Measurements from ENCODE around the gene OSMR. TPM values are rescaled to one million over a fixed set of nuclear protein-coding genes. Genes with fewer than 3 reads are reported as not detected.

OSMR gene
- total RNA-seq (24.7 TPM), polyA plus RNA-seq (62.4 TPM)

- H3K4me1 ChIP-seq (ENCODE audit: insufficient read depth), result no peaks in the 10 kb centered on the region
- peak; percentile 35 for DNase-seq (ENCODE audit: extremely low spot score)
- no peaks in the 10 kb centered on the region for H3K36me3 ChIP-seq (ENCODE audit: insufficient read depth)
- WGBS, result under 1% methylated on average over 89 of the region's 89 CpGs
- H3K4me3 ChIP-seq (ENCODE audit: low read depth, low read length), result peak within 1 kb of the TSS; percentile 70
- peak within 1 kb of the TSS; percentile 85 for H3K27ac ChIP-seq (ENCODE audit: low read depth)
Observed at GRCh38 chr5:38845526-38846378, at the start of gene OSMR. Gene OSMR, plus strand, starts transcription at chr5:38846012. Its CDS starts 23,033 bp downstream, at chr5:38869045.

GRCh38 chr5:38796742-38797108 lies 49.1 kb upstream of the OSMR start:
- H3K4me3 ChIP-seq (ENCODE audit: low read depth, low read length), result no peak overlapping the region
- no peak for DNase-seq (ENCODE audit: extremely low spot score)
- no peak overlapping the region for H3K27ac ChIP-seq (ENCODE audit: low read depth)
- no peaks in the 10 kb centered on the region for H3K36me3 ChIP-seq (ENCODE audit: insufficient read depth)
- no peaks in the 10 kb centered on the region for H3K4me1 ChIP-seq (ENCODE audit: insufficient read depth)

GRCh38 chr5:38797838-38798237 lies 48.0 kb upstream of the OSMR start:
- 86% methylated on average over 12 of the region's 12 CpGs for WGBS
- H3K27ac ChIP-seq (ENCODE audit: low read depth), result no peak overlapping the region
- DNase-seq (ENCODE audit: extremely low spot score), result no peak
- H3K4me1 ChIP-seq (ENCODE audit: insufficient read depth), result no peaks in the 10 kb centered on the region
- H3K36me3 ChIP-seq (ENCODE audit: insufficient read depth), result no peaks in the 10 kb centered on the region
- no peak overlapping the region for H3K4me3 ChIP-seq (ENCODE audit: low read depth, low read length)

- Histone ChIP-seq H3K4me1 (ENCODE audit: insufficient read depth) (no peaks in the 10 kb centered on the region), H3K36me3 (ENCODE audit: insufficient read depth) (no peaks in the 10 kb centered on the region), H3K27ac (ENCODE audit: low read depth) (no peak overlapping the region), H3K4me3 (ENCODE audit: low read depth, low read length) (no peak overlapping the region)
- DNase-seq (ENCODE audit: extremely low spot score), result no peak
- WGBS, result 78% methylated on average over 13 of the region's 13 CpGs
Observed at GRCh38 chr5:38799556-38800377, 46.0 kb upstream of the OSMR start.

DNA sequence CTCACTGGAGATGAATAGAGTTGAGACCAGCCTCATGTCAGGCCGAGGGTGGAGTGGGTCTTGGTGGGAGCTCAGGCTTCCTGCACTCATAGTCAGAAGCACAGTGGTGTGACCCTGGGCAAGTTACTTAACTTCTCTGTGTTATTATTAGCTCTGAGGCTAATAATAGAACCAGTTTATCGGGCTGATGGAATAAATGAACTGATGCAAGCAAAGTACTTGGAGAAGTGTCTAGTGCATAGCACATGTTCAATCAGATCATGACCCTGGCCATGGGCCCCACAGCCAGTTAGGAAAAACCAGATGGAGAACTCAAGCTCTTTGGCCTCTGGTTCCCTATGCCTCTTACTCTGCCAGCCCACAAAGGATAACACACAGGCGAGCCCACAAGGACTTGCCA lies 45.3 kb upstream of the OSMR start:
- WGBS, result 73% methylated on average over 3 of the region's 3 CpGs
- Histone ChIP-seq H3K36me3 (ENCODE audit: insufficient read depth) (no peaks in the 10 kb centered on the region), H3K4me1 (ENCODE audit: insufficient read depth) (no peaks in the 10 kb centered on the region), H3K4me3 (ENCODE audit: low read depth, low read length) (no peak overlapping the region), H3K27ac (ENCODE audit: low read depth) (no peak overlapping the region)
- no peak for DNase-seq (ENCODE audit: extremely low spot score)

DNA sequence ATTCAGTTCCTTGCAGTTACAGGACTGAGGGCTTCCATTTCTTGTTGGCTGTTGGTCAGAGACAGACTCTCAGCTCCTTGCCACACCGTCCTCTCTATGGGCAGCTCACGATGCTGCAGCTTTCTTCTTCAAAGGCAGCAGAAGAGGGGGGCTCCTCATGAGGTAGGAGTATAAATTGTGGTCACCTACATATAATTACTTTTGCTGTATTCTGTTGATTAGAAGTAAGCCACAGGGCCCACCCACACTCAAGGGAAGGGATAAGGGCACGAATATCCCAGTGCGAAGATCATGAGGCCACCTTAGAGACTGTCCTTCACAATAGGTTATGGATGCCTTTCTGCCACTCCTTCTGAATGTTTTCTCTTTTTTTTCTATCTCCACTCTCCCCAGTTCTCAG lies 43.7 kb upstream of the OSMR start:
- Histone ChIP-seq H3K4me3 (ENCODE audit: low read depth, low read length) (no peak overlapping the region), H3K36me3 (ENCODE audit: insufficient read depth) (no peaks in the 10 kb centered on the region), H3K27ac (ENCODE audit: low read depth) (no peak overlapping the region), H3K4me1 (ENCODE audit: insufficient read depth) (no peaks in the 10 kb centered on the region)
- DNase-seq (ENCODE audit: extremely low spot score), result no peak
- 94% methylated on average over 4 of the region's 4 CpGs for WGBS

GRCh38 chr5:38803246-38803645 lies 42.6 kb upstream of the OSMR start:
- Histone ChIP-seq H3K4me1 (ENCODE audit: insufficient read depth) (no peaks in the 10 kb centered on the region), H3K4me3 (ENCODE audit: low read depth, low read length) (no peak overlapping the region), H3K36me3 (ENCODE audit: insufficient read depth) (no peaks in the 10 kb centered on the region), H3K27ac (ENCODE audit: low read depth) (no peak overlapping the region)
- WGBS, result 91% methylated on average over 6 of the region's 6 CpGs
- no peak for DNase-seq (ENCODE audit: extremely low spot score)

GRCh38 chr5:38806775-38807258 lies 39.0 kb upstream of the OSMR start:
- H3K36me3 ChIP-seq (ENCODE audit: insufficient read depth), result no peaks in the 10 kb centered on the region
- 34% methylated on average over 4 of the region's 4 CpGs for WGBS
- no peak overlapping the region for H3K4me3 ChIP-seq (ENCODE audit: low read depth, low read length)
- H3K4me1 ChIP-seq (ENCODE audit: insufficient read depth), result no peaks in the 10 kb centered on the region
- no peak overlapping the region for H3K27ac ChIP-seq (ENCODE audit: low read depth)
- DNase-seq (ENCODE audit: extremely low spot score), result no peak

- no peaks in the 10 kb centered on the region for H3K36me3 ChIP-seq (ENCODE audit: insufficient read depth)
- no peak overlapping the region for H3K4me3 ChIP-seq (ENCODE audit: low read depth, low read length)
- WGBS, result 17% methylated on average over 8 of the region's 8 CpGs
- DNase-seq (ENCODE audit: extremely low spot score), result peak; percentile 60
- no peaks in the 10 kb centered on the region for H3K4me1 ChIP-seq (ENCODE audit: insufficient read depth)
- no peak overlapping the region for H3K27ac ChIP-seq (ENCODE audit: low read depth)
Observed at GRCh38 chr5:38807570-38808483, 38.0 kb upstream of the OSMR start.

DNA sequence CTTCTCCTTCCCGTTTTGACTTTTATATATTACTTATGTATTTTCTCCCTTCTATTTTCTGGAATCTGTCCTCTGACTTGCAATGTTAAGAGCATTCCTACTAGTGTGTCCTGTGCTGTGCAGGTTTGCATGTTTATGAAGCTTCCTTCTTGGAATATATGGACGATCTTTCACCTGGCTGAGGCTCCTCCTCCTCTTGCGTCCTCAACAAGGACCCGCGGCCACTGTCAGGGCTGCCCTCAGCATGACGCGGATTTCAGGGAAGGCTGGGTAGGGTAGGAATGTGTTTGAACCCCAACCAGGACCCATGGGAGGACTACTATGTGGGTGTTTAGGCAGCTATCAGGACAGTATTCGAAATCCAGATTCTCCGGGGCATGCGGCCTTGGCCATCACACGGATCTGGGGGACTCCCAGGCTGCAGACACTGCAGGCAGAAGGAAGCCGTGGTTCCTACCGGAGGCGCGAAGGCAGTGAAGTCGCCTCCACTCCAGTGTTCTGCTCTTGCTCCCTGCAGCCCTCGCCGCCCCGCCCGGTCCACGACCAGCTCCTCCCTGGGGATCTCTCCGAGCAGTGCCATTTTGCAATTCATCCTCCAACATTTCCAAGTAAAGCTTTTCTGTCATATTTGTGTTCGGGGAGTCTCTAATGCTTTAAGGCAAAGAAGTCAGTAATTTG lies 37.0 kb upstream of the OSMR start:
- Histone ChIP-seq H3K27ac (ENCODE audit: low read depth) (no peak overlapping the region), H3K4me3 (ENCODE audit: low read depth, low read length) (no peak overlapping the region), H3K4me1 (ENCODE audit: insufficient read depth) (no peaks in the 10 kb centered on the region), H3K36me3 (ENCODE audit: insufficient read depth) (no peaks in the 10 kb centered on the region)
- no peak for DNase-seq (ENCODE audit: extremely low spot score)
- WGBS, result 85% methylated on average over 23 of the region's 23 CpGs

DNA sequence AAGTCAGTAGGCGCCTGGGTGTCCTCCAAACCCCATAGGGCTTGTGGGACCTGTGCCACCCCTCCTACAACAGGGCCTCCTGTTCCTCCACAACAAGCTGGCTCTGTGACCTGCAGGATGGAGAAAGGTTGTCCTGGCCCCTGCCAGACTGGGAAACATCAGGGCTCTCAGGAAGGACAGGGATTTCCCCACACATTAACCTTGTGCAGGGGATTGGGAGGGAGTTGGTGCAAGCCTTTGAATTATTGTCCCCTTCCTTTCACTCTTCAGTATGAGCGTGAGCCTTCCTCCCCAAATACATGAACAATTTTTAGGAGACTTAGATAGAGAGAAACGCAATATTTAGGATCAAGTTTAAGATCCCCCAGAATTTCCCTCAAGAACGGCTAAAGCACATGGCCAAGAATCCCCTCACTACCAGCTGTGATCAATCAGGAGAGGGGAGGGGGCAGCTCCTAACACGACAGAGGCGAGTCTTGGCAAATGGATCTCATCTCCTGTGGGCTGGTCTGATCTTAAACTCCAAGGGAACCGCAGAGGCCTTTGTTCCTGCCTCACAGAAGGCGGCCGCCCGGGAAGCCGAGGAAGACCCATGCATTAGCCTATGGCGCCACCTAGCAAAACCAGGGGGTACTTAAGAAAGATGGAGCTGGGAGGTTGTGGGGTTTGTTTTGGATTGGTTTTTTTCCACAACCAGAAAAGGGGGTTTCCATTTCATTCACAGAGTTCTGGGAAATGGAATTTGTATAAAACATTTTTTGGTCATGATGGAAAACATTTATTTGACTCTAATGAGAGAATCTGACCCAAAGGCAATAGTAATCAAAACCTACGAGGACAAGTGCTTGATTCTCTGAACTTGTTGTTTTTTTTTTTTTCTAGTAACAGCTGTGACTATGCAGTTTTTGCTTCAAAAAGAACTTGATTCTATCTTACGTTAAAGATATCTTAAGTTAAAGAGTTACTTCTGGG lies 36.1 kb upstream of the OSMR start:
- 21% methylated on average over 14 of the region's 14 CpGs for WGBS
- no peaks in the 10 kb centered on the region for H3K36me3 ChIP-seq (ENCODE audit: insufficient read depth)
- no peak overlapping the region for H3K27ac ChIP-seq (ENCODE audit: low read depth)
- DNase-seq (ENCODE audit: extremely low spot score), result peak; percentile 85
- no peaks in the 10 kb centered on the region for H3K4me1 ChIP-seq (ENCODE audit: insufficient read depth)
- no peak overlapping the region for H3K4me3 ChIP-seq (ENCODE audit: low read depth, low read length)

DNA sequence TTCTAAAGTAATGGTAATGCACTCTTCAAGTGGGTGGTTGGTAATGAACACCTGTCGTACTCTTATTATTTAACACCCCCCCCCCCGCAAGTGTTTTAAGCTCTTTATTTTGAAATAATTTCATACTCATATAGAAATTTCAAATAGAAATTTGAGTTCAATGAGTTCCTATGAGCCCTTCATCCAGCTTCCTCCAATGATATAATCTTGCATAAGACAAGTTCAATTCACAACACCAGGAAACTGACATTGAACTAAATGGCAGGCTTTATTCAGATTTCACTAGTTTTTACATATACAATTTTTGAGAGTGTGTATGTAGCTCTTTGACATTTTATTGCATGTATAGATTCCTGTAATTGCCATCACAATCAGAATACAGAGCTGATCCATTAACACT lies 30.9 kb upstream of the OSMR start:
- H3K27ac ChIP-seq (ENCODE audit: low read depth), result no peak overlapping the region
- no peaks in the 10 kb centered on the region for H3K36me3 ChIP-seq (ENCODE audit: insufficient read depth)
- DNase-seq (ENCODE audit: extremely low spot score), result no peak
- 98% methylated on average over 2 of the region's 2 CpGs for WGBS
- no peaks in the 10 kb centered on the region for H3K4me1 ChIP-seq (ENCODE audit: insufficient read depth)
- H3K4me3 ChIP-seq (ENCODE audit: low read depth, low read length), result no peak overlapping the region

Data from urinary bladder (tissue), 4 donors.